HS-27A (cell line): ENCODE measurements around the gene STC2.

ENCODE experiments used
- DNase-seq: peaks from one replicate; pipeline ENCODE4 v3.0.0-alpha.2; 2012; ENCODE audit warnings: low read depth, missing footprints

STC2 gene

GRCh38 chr5:173328844-173329490, 753 bp upstream of the STC2 start:
- DNase-seq, result no peak

- DNase-seq, result no peak
Observed at GRCh38 chr5:173327084-173327947, 898 bp downstream of the STC2 start.

- peak; percentile 69 for DNase-seq
Observed at GRCh38 chr5:173326501-173326960, 1.7 kb downstream of the STC2 start.

- no peak for DNase-seq
Observed at GRCh38 chr5:173325091-173325698, 3.0 kb downstream of the STC2 start.

- no peak for DNase-seq
Observed at GRCh38 chr5:173324115-173325001, 3.9 kb downstream of the STC2 start.

- no peak for DNase-seq
Observed at GRCh38 chr5:173323799-173324114, 4.5 kb downstream of the STC2 start.

- no peak for DNase-seq
Observed at GRCh38 chr5:173323106-173323798, 5.0 kb downstream of the STC2 start.

GRCh38 chr5:173321886-173322285, 6.3 kb downstream of the STC2 start:
- DNase-seq, result no peak

GRCh38 chr5:173320259-173320658, 8.0 kb downstream of the STC2 start:
- no peak for DNase-seq

GRCh38 chr5:173319646-173320045, 8.6 kb downstream of the STC2 start:
- DNase-seq, result no peak

GRCh38 chr5:173318881-173319620, 9.2 kb downstream of the STC2 start:
- DNase-seq, result no peak

GRCh38 chr5:173318330-173318729, 9.9 kb downstream of the STC2 start:
- DNase-seq, result no peak

- DNase-seq, result no peak
Observed at GRCh38 chr5:173317852-173318251, 10.4 kb downstream of the STC2 start.

- DNase-seq, result no peak
Observed at GRCh38 chr5:173317091-173317730, 11.0 kb downstream of the STC2 start.

GRCh38 chr5:173316339-173317020, 11.7 kb downstream of the STC2 start:
- DNase-seq, result no peak

GRCh38 chr5:173315495-173316338, 12.5 kb downstream of the STC2 start:
- DNase-seq, result no peak

- DNase-seq, result no peak
Observed at GRCh38 chr5:173314166-173314952, 13.9 kb downstream of the STC2 start.

- no peak for DNase-seq
Observed at GRCh38 chr5:173313351-173313801, 14.8 kb downstream of the STC2 start.
